ENCODE results near the gene UNKL.

Gene UNKL

DNA sequence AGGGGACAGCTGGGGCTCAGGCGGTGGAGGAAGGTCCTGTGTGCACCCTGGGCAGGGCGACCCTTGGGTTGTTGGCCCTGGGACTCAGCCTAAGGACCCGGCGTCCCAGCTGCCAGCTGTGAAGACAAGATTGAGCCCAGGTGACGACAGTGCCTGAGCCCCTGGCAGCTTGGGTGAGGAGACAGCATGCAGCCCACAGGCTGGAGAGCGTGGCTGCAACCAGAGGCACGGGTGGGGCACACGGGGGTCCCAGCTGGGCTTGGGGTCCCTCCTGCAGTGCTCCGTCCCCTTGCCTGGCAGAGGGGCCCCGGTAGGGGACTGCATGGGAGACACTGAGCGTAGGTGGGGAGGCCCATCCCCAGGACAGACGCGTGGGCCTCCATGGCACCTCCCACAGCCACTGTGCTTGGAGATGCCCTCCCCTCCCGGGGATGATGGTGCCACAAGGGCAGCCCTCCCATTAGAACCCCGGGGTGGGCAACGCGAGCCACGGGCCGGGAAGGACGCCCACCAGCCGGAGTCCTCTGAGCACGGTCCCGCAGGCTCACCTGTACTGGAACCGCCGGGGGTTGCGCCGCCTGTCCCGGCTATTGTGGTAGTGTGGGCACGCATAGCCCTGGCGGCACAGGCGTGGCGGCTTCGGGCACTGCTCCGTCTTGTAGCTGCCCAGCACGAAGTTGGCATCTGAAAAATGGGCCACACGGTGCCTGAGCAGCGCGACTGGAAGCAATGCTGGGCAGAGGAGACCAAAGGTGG lies 15.5 kb downstream of the UNKL start:
- FAIRE-seq, result no peak

GRCh38 chr16:1398351-1398750 lies 16.2 kb downstream of the UNKL start:
- no peak for FAIRE-seq

DNA sequence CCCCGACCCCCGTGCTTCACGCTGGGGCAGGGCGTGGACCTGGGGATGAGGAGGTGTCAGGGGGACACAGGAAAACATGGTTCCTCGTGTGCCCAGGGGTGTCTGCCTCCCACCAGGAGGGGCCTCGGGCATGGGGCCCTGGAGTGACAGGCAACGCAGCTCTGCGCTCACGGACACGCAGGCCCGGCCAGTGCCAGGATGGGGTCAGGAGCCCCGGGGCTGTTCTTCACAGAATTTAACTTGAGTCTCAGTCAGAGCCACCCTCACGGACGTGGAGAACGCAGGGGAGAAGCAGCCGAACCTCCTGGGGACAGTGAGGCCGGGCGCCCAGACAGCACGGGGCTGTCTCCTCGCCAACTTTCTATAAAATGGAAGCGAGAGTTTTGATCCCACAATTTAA lies 16.7 kb downstream of the UNKL start:
- no peak for FAIRE-seq

DNA sequence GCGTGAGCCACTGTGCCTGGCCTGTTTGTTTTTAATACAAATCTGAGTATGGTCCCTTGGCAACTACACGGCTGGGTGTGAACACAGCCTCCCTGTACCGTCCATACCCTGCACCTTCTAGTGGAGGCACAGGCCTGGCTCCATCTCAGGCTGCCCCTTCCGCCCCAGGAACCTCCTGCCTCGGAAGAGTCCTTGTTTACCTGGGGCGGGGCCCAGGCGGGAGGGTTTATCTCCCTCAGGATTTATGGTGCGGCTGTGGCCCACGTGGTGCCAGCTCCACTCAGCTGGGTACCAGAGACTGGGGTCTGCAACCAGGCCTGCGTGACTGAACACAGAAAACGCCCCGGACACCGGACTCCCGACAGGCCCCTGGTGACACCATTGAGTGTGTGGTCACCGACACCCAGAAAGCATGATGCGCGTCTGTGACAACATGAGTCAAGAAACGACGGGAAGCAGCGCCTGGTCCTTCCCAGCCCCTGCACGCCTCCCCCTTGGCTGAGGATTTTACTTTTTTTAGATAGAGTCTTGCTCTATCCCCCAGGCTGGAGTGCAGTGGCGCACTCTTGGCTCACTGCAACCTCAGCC lies 19.0 kb downstream of the UNKL start:
- no peak for FAIRE-seq

GRCh38 chr16:1394367-1394951 lies 20.0 kb downstream of the UNKL start:
- FAIRE-seq, result no peak

DNA sequence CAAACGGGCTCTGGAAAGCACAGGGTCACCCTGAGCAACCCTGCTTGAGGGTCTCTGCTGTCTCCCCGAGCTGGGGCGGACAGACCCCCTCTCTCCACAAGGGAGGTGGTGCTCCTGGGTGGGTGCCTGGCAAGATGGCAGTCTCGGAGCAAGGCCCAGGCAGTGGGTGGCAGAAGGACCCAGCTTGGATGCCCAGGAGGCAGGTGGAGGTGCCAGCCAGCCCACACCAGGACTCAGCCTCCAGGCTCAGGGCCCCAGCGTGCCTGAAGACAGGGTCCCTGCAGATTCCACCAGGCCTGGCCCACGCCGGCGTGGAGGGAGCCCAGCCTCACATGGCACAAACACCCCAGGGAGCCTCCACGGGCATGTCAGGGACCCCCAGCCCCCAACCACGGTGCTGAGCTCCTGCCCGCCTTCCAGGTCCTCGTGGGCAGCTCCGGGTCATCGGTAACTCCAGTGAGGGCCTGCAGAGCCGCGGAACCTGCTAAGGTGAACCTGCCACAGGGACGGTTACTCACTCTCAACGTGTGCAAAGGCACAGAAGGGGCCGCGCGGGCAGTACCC lies 20.8 kb downstream of the UNKL start:
- no peak for FAIRE-seq

- no peak for FAIRE-seq
These were observed 21.7 kb downstream of the UNKL start for GRCh38 chr16:1392826-1393225.

DNA sequence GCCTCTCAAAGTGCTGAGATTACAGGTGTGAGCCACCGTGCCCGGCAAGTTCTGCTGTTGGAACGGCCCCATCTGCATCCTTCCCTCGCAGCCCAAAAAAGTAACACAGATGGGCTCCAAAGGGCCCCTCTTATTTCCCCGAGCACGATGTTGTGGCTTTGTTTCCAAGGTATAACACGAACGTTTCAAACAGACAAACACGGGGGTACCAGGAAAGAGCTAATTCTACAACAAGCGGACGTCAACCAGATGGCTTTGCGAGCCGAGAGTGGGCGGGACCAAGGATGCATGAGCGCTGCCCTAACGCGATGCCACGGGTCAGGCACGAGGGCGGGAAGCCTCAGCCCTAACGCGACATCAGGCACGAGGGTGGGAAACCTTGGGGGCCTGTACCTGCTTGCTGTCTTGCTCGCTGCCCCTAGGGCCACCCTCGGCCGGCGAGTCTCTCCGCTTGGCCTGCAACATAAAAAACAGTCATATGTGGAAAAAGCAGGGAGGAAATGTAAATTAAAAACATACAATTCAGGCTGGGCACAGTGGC lies 24.2 kb downstream of the UNKL start:
- no peak for FAIRE-seq

DNA sequence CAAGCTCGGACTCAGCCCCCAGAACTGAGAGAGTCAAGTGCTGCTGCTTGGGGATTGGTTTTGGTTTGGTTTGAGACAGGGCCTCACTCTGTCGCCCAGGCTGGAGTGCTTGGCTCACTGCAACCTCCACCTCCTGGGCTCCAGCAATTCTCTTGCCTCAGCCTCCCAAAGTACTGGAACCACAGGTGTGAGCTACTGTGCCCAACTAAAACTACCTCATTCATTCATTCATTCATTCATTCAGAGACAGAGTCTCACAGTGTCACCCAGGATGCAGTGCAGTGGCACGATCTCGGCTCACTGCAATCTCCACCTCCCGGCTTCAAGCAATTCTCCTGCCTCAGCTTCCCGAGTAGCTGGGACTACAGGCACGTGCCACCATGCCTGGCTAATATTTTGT lies 24.7 kb downstream of the UNKL start:
- no peak for FAIRE-seq

GRCh38 chr16:1387331-1387730 lies 27.2 kb downstream of the UNKL start:
- no peak for FAIRE-seq

- no peak for FAIRE-seq
These were observed 29.3 kb downstream of the UNKL start for GRCh38 chr16:1385232-1385631.

DNA sequence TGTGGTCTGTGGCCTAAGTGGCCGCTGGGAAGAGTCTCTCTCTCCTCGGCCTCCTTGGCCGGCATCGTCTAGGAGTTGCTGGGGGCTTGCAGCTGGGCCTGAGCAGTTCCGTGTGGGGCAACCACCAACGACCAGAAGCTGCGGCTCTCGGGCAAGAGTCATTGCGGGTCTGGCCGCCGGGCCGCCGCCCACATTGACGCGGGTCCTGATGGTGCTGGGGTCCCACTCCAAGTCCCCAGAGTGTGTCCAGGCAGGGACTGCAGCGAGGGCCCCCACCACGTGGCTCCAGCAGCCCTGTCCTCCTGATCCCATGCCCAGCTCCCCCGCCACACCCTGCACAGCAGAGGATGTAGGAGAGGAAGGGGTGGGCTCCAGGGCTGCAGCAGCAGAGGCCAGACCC lies 30.9 kb downstream of the UNKL start:
- FAIRE-seq, result no peak

GRCh38 chr16:1381612-1382406 lies 32.7 kb downstream of the UNKL start:
- FAIRE-seq, result no peak

GRCh38 chr16:1380195-1380594 lies 34.3 kb downstream of the UNKL start:
- no peak for FAIRE-seq

GRCh38 chr16:1379304-1380076 lies 35.0 kb downstream of the UNKL start:
- no peak for FAIRE-seq

DNA sequence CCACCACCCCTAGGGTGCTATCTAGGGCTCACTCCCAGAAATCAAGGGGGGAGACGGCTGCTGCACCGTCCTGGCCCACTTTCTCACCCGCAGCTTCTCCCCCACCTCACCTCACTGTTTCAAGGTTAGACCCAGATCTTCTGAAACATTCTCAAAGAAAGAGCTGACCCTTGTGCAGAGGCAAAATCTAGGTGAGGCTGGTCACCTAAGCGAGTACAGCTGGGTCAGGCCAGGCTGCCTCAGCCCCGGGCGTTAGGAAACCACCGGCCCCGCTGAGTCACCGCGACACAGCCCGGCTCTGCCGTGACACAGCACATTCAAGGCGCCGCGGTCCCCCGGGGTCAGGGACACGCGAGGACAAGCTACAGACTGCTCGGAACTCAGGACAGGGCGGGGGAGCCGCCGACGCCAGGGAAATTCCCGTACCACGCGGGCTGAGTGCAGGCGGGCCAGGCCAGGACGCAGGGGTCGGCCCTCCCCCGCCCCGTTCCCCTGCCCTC lies 35.6 kb downstream of the UNKL start:
- FAIRE-seq, result no peak

GRCh38 chr16:1378087-1378803 lies 36.3 kb downstream of the UNKL start:
- FAIRE-seq, result no peak

GRCh38 chr16:1377406-1378010 lies 37.0 kb downstream of the UNKL start:
- FAIRE-seq, result no peak

- FAIRE-seq, result no peak
These were observed 38.6 kb downstream of the UNKL start for GRCh38 chr16:1375741-1376410.

GRCh38 chr16:1375298-1375640 lies 39.2 kb downstream of the UNKL start:
- no peak for FAIRE-seq
